HG02763 (cell line): ENCODE data around the gene CMKLR1.

ENCODE experiments used
- ATAC-seq: cut with Tn5 transposase; IDR thresholded peaks from one replicate; pipeline ENCODE4 v1.9.1; 2021; ENCODE audit warnings: mild to moderate bottlenecking, moderate library complexity; ENCODE audit not compliant: unreplicated experiment

CMKLR1 gene

GRCh38 chr12:108317308-108318234 lies 21.5 kb downstream of the CMKLR1 start:
- no peak for ATAC-seq

GRCh38 chr12:108316176-108317086 lies 22.7 kb downstream of the CMKLR1 start:
- ATAC-seq, result no peak

- no peak for ATAC-seq
Measured at GRCh38 chr12:108315486-108316105, 23.5 kb downstream of the CMKLR1 start.

- no peak for ATAC-seq
Measured at GRCh38 chr12:108313606-108314351, 25.3 kb downstream of the CMKLR1 start.

- ATAC-seq, result no peak
Measured at GRCh38 chr12:108313241-108313605, 25.9 kb downstream of the CMKLR1 start.

- no peak for ATAC-seq
Measured at GRCh38 chr12:108312693-108313189, 26.4 kb downstream of the CMKLR1 start.

GRCh38 chr12:108312073-108312659 lies 26.9 kb downstream of the CMKLR1 start:
- no peak for ATAC-seq

GRCh38 chr12:108311605-108312004 lies 27.5 kb downstream of the CMKLR1 start:
- no peak for ATAC-seq

- no peak for ATAC-seq
Measured at GRCh38 chr12:108310489-108310888, 28.6 kb downstream of the CMKLR1 start.

- ATAC-seq, result no peak
Measured at GRCh38 chr12:108309674-108310312, 29.3 kb downstream of the CMKLR1 start.

GRCh38 chr12:108308395-108309085 lies 30.6 kb downstream of the CMKLR1 start:
- no peak for ATAC-seq

GRCh38 chr12:108307006-108307405 lies 32.1 kb downstream of the CMKLR1 start:
- ATAC-seq, result no peak

- no peak for ATAC-seq
Measured at GRCh38 chr12:108306506-108306905, 32.6 kb downstream of the CMKLR1 start.

GRCh38 chr12:108305991-108306501 lies 33.1 kb downstream of the CMKLR1 start:
- ATAC-seq, result no peak

- ATAC-seq, result no peak
Measured at GRCh38 chr12:108305520-108305919, 33.6 kb downstream of the CMKLR1 start.

- ATAC-seq, result no peak
Measured at GRCh38 chr12:108304633-108305032, 34.5 kb downstream of the CMKLR1 start.

GRCh38 chr12:108303703-108304102 lies 35.4 kb downstream of the CMKLR1 start:
- no peak for ATAC-seq

GRCh38 chr12:108302403-108303311 lies 36.5 kb downstream of the CMKLR1 start:
- no peak for ATAC-seq
